Retina (tissue), 1 donor: ENCODE results near the gene CAPN13.

Experiments used
- DNase-seq: peaks from one replicate; pipeline ENCODE4 v3.0.0-alpha.2; 2016

Gene CAPN13

GRCh38 chr2:30784682-30785081 is 22.6 kb downstream of the CAPN13 start:
- no peak for DNase-seq

GRCh38 chr2:30781961-30782533 is 25.2 kb downstream of the CAPN13 start:
- no peak for DNase-seq

GRCh38 chr2:30781451-30781850 is 25.8 kb downstream of the CAPN13 start:
- DNase-seq: no peak

- no peak for DNase-seq
Observed at GRCh38 chr2:30780776-30781330, 26.4 kb downstream of the CAPN13 start.

GRCh38 chr2:30778611-30779010 is 28.6 kb downstream of the CAPN13 start:
- DNase-seq: no peak

- DNase-seq: no peak
Observed at GRCh38 chr2:30777661-30778505, 29.4 kb downstream of the CAPN13 start.

- DNase-seq: no peak
Observed at GRCh38 chr2:30776831-30777635, 30.2 kb downstream of the CAPN13 start.

- no peak for DNase-seq
Observed at GRCh38 chr2:30775833-30776232, 31.4 kb downstream of the CAPN13 start.

- DNase-seq: no peak
Observed at GRCh38 chr2:30772021-30772705, 35.1 kb downstream of the CAPN13 start.

- no peak for DNase-seq
Observed at GRCh38 chr2:30770816-30771576, 36.2 kb downstream of the CAPN13 start.

- no peak for DNase-seq
Observed at GRCh38 chr2:30769891-30770462, 37.3 kb downstream of the CAPN13 start.

GRCh38 chr2:30769481-30769780 is 37.8 kb downstream of the CAPN13 start:
- DNase-seq: no peak

GRCh38 chr2:30768708-30769480 is 38.4 kb downstream of the CAPN13 start:
- DNase-seq: no peak

GRCh38 chr2:30768036-30768686 is 39.1 kb downstream of the CAPN13 start:
- no peak for DNase-seq

GRCh38 chr2:30766666-30767065 is 40.6 kb downstream of the CAPN13 start:
- no peak for DNase-seq

- no peak for DNase-seq
Observed at GRCh38 chr2:30765876-30766470, 41.3 kb downstream of the CAPN13 start.

GRCh38 chr2:30765191-30765590 is 42.1 kb downstream of the CAPN13 start:
- no peak for DNase-seq

- DNase-seq: no peak
Observed at GRCh38 chr2:30764021-30764800, 43.0 kb downstream of the CAPN13 start.

- no peak for DNase-seq
Observed at GRCh38 chr2:30763151-30763660, 44.0 kb downstream of the CAPN13 start.
